ENCODE measurements around the gene PKHD1. TPM values are rescaled to one million over a fixed set of nuclear protein-coding genes. Genes with fewer than 3 reads are reported as not detected.
A peak's percentile ranks its signal among the peaks of the same experiment; 100 is the strongest.

PKHD1 gene
- total and polyA plus RNA-seq, 12 donors, result 0.03 to 0.22 (median 0.09) TPM; not detected in 3

DNA sequence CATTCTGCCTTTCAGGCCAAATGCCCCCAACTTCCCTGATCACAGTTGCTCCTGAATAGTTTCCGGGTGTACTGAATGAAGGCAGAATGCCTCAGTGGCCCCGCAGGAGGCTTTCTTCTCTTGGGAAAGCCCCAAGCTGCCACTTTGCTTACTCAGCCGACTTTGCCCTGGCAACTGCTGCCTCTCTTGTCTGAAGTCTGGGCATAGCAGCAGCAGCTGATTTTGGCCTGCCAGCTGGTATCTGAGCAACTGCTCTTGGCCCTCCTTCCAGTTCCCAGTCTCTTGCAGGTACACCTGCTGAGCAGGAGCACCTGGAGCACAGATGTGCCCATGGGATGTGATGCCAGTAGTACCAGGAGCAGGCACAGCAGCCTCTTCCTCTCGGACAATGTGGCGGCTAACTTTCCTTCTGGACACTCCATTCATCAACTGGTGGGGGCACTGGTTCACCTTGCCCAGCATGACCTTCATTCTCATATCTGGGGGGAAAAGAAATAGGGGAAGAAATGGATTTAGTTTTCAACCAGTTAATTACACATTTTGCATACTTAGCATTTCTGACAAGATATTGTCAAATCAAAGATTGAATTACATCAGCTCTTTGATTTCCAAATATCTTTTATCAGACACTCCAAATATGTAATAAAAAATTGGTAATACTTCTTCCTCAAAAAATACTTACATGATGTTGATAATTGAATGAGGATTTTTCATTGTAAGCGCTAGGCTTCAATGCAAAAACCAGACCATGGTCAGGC is 468.2 kb downstream of the PKHD1 start:
- Histone ChIP-seq H3K4me3 (no peak overlapping the region), H3K9me3 (replicated peaks in 1 of 3) (no peaks in the 10 kb centered on the region), H3K27ac (no peak overlapping the region), H3K4me1 (replicated peaks in 1 of 2) (no peaks in the 10 kb centered on the region), H3K27me3 (no peaks in the 10 kb centered on the region), H3K36me3 (replicated peaks in 1 of 2) (no peaks in the 10 kb centered on the region)
- 82 to 92% (median 84%) methylated on average over 3 to 6 of the region's 6 CpGs for WGBS, 4 donors
- no peak for TF ChIP-seq POLR2A (IDR thresholded peaks at IDR 0.05)
- TF ChIP-seq, protein P1, sequence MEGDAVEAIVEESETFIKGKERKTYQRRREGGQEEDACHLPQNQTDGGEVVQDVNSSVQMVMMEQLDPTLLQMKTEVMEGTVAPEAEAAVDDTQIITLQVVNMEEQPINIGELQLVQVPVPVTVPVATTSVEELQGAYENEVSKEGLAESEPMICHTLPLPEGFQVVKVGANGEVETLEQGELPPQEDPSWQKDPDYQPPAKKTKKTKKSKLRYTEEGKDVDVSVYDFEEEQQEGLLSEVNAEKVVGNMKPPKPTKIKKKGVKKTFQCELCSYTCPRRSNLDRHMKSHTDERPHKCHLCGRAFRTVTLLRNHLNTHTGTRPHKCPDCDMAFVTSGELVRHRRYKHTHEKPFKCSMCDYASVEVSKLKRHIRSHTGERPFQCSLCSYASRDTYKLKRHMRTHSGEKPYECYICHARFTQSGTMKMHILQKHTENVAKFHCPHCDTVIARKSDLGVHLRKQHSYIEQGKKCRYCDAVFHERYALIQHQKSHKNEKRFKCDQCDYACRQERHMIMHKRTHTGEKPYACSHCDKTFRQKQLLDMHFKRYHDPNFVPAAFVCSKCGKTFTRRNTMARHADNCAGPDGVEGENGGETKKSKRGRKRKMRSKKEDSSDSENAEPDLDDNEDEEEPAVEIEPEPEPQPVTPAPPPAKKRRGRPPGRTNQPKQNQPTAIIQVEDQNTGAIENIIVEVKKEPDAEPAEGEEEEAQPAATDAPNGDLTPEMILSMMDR (IDR thresholded peaks at IDR 0.05), result no peak
- DNase-seq, result no peak
- intact Hi-C loops (cut with DNase I), result no loop called here

DNA sequence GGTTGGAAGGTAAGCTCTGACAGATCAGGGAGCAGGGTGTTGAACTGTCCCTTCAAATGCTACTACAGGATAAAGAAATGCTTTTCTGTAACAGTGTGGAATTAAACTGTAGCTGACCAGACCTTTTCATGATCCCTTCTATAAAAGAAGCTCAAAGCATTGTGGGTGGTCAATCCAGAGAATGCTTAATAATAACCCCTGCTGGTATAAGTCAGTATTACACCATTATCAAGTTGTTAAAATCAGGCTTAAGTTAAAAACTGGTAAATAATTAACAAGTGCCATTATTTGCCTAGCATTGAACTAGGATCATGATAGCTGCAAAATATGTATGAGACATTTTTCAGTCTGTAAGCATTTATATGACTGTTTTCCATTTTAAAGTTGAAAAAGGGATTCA is 468.9 kb downstream of the PKHD1 start:
- Histone ChIP-seq H3K36me3 (replicated peaks in 1 of 2) (no peaks in the 10 kb centered on the region), H3K4me1 (replicated peaks in 1 of 2) (no peaks in the 10 kb centered on the region), H3K27ac (no peak overlapping the region), H3K27me3 (no peaks in the 10 kb centered on the region), H3K4me3 (no peak overlapping the region), H3K9me3 (replicated peaks in 1 of 3) (no peaks in the 10 kb centered on the region)
- DNase-seq, result no peak
- intact Hi-C loops (cut with DNase I), result no loop called here
- TF ChIP-seq, protein P1 (IDR thresholded peaks at IDR 0.05), result peak in 3 of 6 experiments; percentile 16 to 42 (median 19)
- TF ChIP-seq POLR2A (IDR thresholded peaks at IDR 0.05), result no peak

DNA sequence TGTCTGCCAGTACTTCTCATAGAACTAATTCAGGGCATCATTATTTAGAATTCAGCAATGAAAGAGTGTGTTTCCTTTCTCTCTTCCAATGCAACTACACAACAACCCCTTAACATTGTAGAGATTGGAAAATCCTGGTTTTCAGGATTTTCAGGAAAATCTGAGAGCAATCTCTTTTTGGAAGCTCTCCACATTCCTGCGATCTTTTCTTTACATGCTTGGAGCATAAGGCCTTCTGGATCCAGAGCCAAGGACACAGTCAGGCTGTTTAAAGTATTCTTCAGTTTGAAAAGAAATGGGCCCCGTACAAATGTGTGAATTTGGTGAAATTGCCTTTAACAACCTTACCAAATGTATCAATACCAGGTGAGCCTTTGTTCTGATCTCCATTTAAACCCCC is 469.7 kb downstream of the PKHD1 start:
- Histone ChIP-seq H3K27ac (no peak overlapping the region), H3K36me3 (replicated peaks in 1 of 2) (no peaks in the 10 kb centered on the region), H3K9me3 (replicated peaks in 1 of 3) (no peaks in the 10 kb centered on the region), H3K4me1 (replicated peaks in 1 of 2) (no peaks in the 10 kb centered on the region), H3K4me3 (no peak overlapping the region), H3K27me3 (no peaks in the 10 kb centered on the region)
- DNase-seq, result no peak
- intact Hi-C loops (cut with DNase I), result no loop called here
- no peak for TF ChIP-seq POLR2A (IDR thresholded peaks at IDR 0.05)
- TF ChIP-seq, protein P1 (IDR thresholded peaks at IDR 0.05), result no peak
- 51 to 65% (median 59%) methylated on average over 2 of the region's 2 CpGs for WGBS, 4 donors

DNA sequence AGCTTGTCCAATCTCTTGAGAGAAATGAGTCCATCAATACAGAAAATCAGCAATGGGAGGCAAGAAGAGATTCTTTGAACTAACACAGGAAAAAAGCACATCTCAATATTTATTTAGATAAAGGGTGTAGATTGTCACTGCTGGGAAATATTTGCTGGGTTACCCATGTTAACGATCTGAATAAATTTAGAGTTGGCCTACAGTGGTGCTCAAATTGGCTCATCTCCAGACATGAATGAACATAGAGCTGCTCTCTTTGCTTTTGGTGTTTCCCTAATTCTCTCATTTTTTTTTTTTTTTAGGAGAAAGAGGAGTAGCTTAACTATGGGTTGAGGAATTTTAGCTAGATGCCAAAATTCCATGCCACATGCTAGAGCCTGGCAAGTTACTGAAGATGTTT is 471.2 kb downstream of the PKHD1 start:
- intact Hi-C loops (cut with DNase I), result no loop called here
- DNase-seq, result no peak
- TF ChIP-seq POLR2A (IDR thresholded peaks at IDR 0.05), result no peak
- TF ChIP-seq, protein P1 (IDR thresholded peaks at IDR 0.05), result no peak
- Histone ChIP-seq H3K4me3 (no peak overlapping the region), H3K27me3 (no peaks in the 10 kb centered on the region), H3K27ac (no peak overlapping the region), H3K36me3 (replicated peaks in 1 of 2) (no peaks in the 10 kb centered on the region), H3K4me1 (replicated peaks in 1 of 2) (no peaks in the 10 kb centered on the region), H3K9me3 (replicated peaks in 1 of 3) (no peaks in the 10 kb centered on the region)
- 73 to 79% (median 78%) methylated on average over 1 of the region's 1 CpG for WGBS, 4 donors

All from adrenal gland (tissue), 12 donors.